H1 (cell line): ENCODE data around the gene MARK3. TPM values are rescaled to one million over a fixed set of nuclear protein-coding genes. Genes with fewer than 3 reads are reported as not detected.

Experiments
- CTCF ChIA-PET: fragments of 300-600 bp; sonication (Branson Sonifier 250); formaldehyde crosslinking; loops from one replicate; lab custom pipeline; 2021; ENCODE audit not compliant: partially characterized antibody; lab: Charles Lee
- POLR2A ChIA-PET: fragments of 300-600 bp; sonication (Branson Sonifier 250); formaldehyde crosslinking; loops from one replicate; lab custom pipeline; 2021; ENCODE audit warnings: inconsistent platforms; ENCODE audit not compliant: partially characterized antibody; lab: Charles Lee
- DNase-seq, 2 experiments: peaks; one replicate each; pipeline versions ENCODE4 v3.0.0 to v3.0.0-alpha.2; 2010 to 2022; ENCODE audit warnings: low spot score in 2 of 2, low read depth in 1 of 2, mixed read lengths in 1 of 2
- FAIRE-seq: peaks from 2 replicates; lab custom pipeline; 2011; peaks lifted over from hg19 to GRCh38; lab: Jason Lieb, UNC
- H2AFZ ChIP-seq: 2 replicates; pipeline ENCODE4 v1.8.1; 2012; ENCODE audit warnings: low read length, inconsistent platforms
- H2AK5ac ChIP-seq: 2 replicates; pipeline ENCODE4 v1.6.1; 2013; ENCODE audit warnings: low read depth, low read length
- H2BK120ac ChIP-seq: replicated peaks from 2 replicates; pipeline ENCODE3; 2013; ENCODE audit warnings: low read depth, low read length, inconsistent platforms
- H2BK12ac ChIP-seq: 2 replicates; pipeline ENCODE4 v1.6.1; 2013; ENCODE audit warnings: low read depth, low read length
- H2BK15ac ChIP-seq: 2 replicates; pipeline ENCODE4 v1.6.1; 2013; ENCODE audit warnings: low read length
- H2BK20ac ChIP-seq: 2 replicates; pipeline ENCODE4 v1.6.1; 2013; ENCODE audit warnings: low read length
- H2BK5ac ChIP-seq: 2 replicates; pipeline ENCODE4 v1.6.1; 2013; ENCODE audit warnings: low read depth, low read length
- H3K14ac ChIP-seq: 2 replicates; pipeline ENCODE4 v1.6.1; 2013; ENCODE audit warnings: inconsistent platforms; ENCODE audit not compliant: insufficient read length
- H3K18ac ChIP-seq: 2 replicates; pipeline ENCODE4 v1.6.1; 2013; ENCODE audit warnings: low read length; ENCODE audit errors: extremely low read depth
- H3K23ac ChIP-seq: 2 replicates; pipeline ENCODE4 v1.6.1; 2013; ENCODE audit warnings: inconsistent platforms; ENCODE audit not compliant: insufficient read length
- H3K23me2 ChIP-seq: 2 replicates; pipeline ENCODE4 v1.6.1; 2013; ENCODE audit warnings: low read depth, low read length
- H3K27ac ChIP-seq: 2 replicates; pipeline ENCODE4 v1.6.1; 2011; ENCODE audit warnings: low read depth, low read length, inconsistent platforms
- H3K27me3 ChIP-seq, 4 experiments: replicated peaks in 1 of 4; 1 replicate in 1 of 4; 2 replicates in 3 of 4; pipeline versions ENCODE4 v1.6.1 to v1.8.1; 2011 to 2013; ENCODE audit warnings: low read length in 3 of 4, mild to moderate bottlenecking in 3 of 4, inconsistent platforms in 2 of 4, mixed read lengths in 2 of 4, moderate library complexity in 1 of 4; ENCODE audit not compliant: control insufficient read depth in 3 of 4, insufficient read depth in 3 of 4; ENCODE audit errors: extremely low read depth in 1 of 4
- H3K36me3 ChIP-seq, 4 experiments: 2 replicates each; pipeline versions ENCODE4 v1.6.1 to v1.8.1; 2011 to 2013; ENCODE audit warnings: mild to moderate bottlenecking in 4 of 4, low read length in 3 of 4, moderate library complexity in 2 of 4, control low read depth in 1 of 4, inconsistent platforms in 1 of 4; ENCODE audit not compliant: insufficient read depth in 4 of 4, control insufficient read depth in 2 of 4
- H3K4ac ChIP-seq: replicated peaks from 2 replicates; pipeline ENCODE3; 2013; ENCODE audit warnings: low read length, low read depth, mixed read lengths, inconsistent platforms; ENCODE audit not compliant: insufficient read length
- H3K4me1 ChIP-seq, 4 experiments: replicated peaks in 1 of 4; 1 replicate in 1 of 4; 2 replicates in 3 of 4; pipeline versions ENCODE4 v1.6.1 to v1.8.1; 2011 to 2013; ENCODE audit warnings: low read length in 3 of 4, inconsistent platforms in 2 of 4, mixed read lengths in 1 of 4; ENCODE audit not compliant: insufficient read depth in 4 of 4, control insufficient read depth in 3 of 4
- H3K4me2 ChIP-seq, 2 experiments: 2 replicates each; pipeline versions ENCODE4 v1.6.1 to v1.8.1; 2011 to 2013; ENCODE audit warnings: low read depth in 2 of 2, low read length in 2 of 2, control low read depth in 1 of 2, inconsistent platforms in 1 of 2, mild to moderate bottlenecking in 1 of 2; ENCODE audit not compliant: insufficient read depth in 1 of 2
- H3K4me3 ChIP-seq, 4 experiments: fragments of 200-600, 300-600 bp in 1 of 4; sonication (generic), shearing (Covaris generic), sonication (Bioruptor Twin) in 1 of 4; 2 replicates each; pipeline versions ENCODE4 v1.5.1 to v1.8.1; 2011 to 2016; ENCODE audit warnings: low read length in 4 of 4, low read depth in 3 of 4, control low read depth in 2 of 4, inconsistent platforms in 2 of 4, mild to moderate bottlenecking in 2 of 4, mixed read lengths in 1 of 4, moderate library complexity in 1 of 4; ENCODE audit not compliant: insufficient read depth in 2 of 4; ENCODE audit errors: extremely low read depth in 1 of 4
- H3K56ac ChIP-seq: replicated peaks from 2 replicates; pipeline ENCODE3; 2013; ENCODE audit warnings: low read depth, mild to moderate bottlenecking, mixed read lengths, low read length, inconsistent platforms; ENCODE audit not compliant: insufficient read length
- H3K79me1 ChIP-seq: 2 replicates; pipeline ENCODE4 v1.6.1; 2013; ENCODE audit warnings: low read depth, low read length, control low read depth
- H3K79me2 ChIP-seq, 2 experiments: 2 replicates each; pipeline versions ENCODE4 v1.6.1 to v1.8.1; 2012 to 2013; ENCODE audit warnings: low read length in 2 of 2, mild to moderate bottlenecking in 2 of 2, inconsistent platforms in 1 of 2; ENCODE audit not compliant: insufficient read depth in 2 of 2, control insufficient read depth in 1 of 2
- H3K9ac ChIP-seq, 4 experiments: replicated peaks in 1 of 4; 1 replicate in 1 of 4; 2 replicates in 3 of 4; pipeline versions ENCODE4 v1.6.1 to v1.8.1; 2011 to 2013; ENCODE audit warnings: low read depth in 3 of 4, low read length in 3 of 4, control low read depth in 2 of 4, mild to moderate bottlenecking in 2 of 4, moderate library complexity in 2 of 4, inconsistent platforms in 1 of 4; ENCODE audit errors: extremely low read depth in 1 of 4
- H3K9me3 ChIP-seq, 2 experiments: 2 replicates each; pipeline versions ENCODE4 v1.6.1 to v1.8.1; 2012 to 2013; ENCODE audit warnings: mild to moderate bottlenecking in 2 of 2, moderate library complexity in 2 of 2, control low read depth in 1 of 2, inconsistent platforms in 1 of 2, low read depth in 1 of 2, low read length in 1 of 2, mixed read lengths in 1 of 2; ENCODE audit not compliant: insufficient read depth in 2 of 2
- H4K20me1 ChIP-seq, 2 experiments: replicated peaks in 1 of 2; 2 replicates each; pipeline versions ENCODE3 to v1.8.1; 2011 to 2013; ENCODE audit warnings: inconsistent platforms in 2 of 2, low read length in 2 of 2, mild to moderate bottlenecking in 1 of 2; ENCODE audit not compliant: insufficient read depth in 2 of 2, control insufficient read depth in 1 of 2
- H4K5ac ChIP-seq: 2 replicates; pipeline ENCODE4 v1.6.1; 2013; ENCODE audit warnings: low read length, low read depth, mixed read lengths, inconsistent platforms; ENCODE audit not compliant: insufficient read length
- H4K8ac ChIP-seq: 2 replicates; pipeline ENCODE4 v1.8.0; 2013; ENCODE audit warnings: mild to moderate bottlenecking, moderate library complexity, low read length, inconsistent platforms; ENCODE audit not compliant: insufficient read depth; ENCODE audit errors: extremely low read depth
- H4K91ac ChIP-seq: replicated peaks from 2 replicates; pipeline ENCODE3; 2013; ENCODE audit warnings: low read length, mixed read lengths, inconsistent platforms; ENCODE audit not compliant: insufficient read length
- CTBP2 ChIP-seq: IDR thresholded peaks from 2 replicates; pipeline ENCODE4 v1.7.0; 2011; ENCODE audit warnings: borderline replicate concordance, mild to moderate bottlenecking, moderate library complexity, mixed read lengths, low read length; ENCODE audit not compliant: insufficient read depth, insufficient read length
- EP300 ChIP-seq, 2 experiments: IDR thresholded peaks; 1 replicate in 1 of 2; 2 replicates in 1 of 2; pipeline ENCODE4 v1.6.1; 2011 to 2012; ENCODE audit warnings: low read depth in 2 of 2, low read length in 2 of 2, mild to moderate bottlenecking in 2 of 2, borderline replicate concordance in 1 of 2, inconsistent platforms in 1 of 2, moderate library complexity in 1 of 2
- HDAC6 ChIP-seq: IDR thresholded peaks from one replicate; pipeline ENCODE4 v1.7.1; 2012; ENCODE audit warnings: low read depth, mild to moderate bottlenecking, inconsistent platforms, low read length, moderate library complexity
- NRF1 ChIP-seq: IDR thresholded peaks from 2 replicates; pipeline ENCODE4 v1.6.1; 2011; ENCODE audit warnings: mild to moderate bottlenecking, low read depth, low read length, improper control_type of control experiment
- RBBP5 ChIP-seq: IDR thresholded peaks from 2 replicates; pipeline ENCODE4 v1.7.1; 2012; ENCODE audit warnings: low read depth, mild to moderate bottlenecking, inconsistent platforms, low read length, moderate library complexity, borderline replicate concordance
- SP2 ChIP-seq: IDR thresholded peaks from 2 replicates; pipeline ENCODE4 v1.6.1; 2012; ENCODE audit warnings: mild to moderate bottlenecking, low read length, inconsistent platforms
- ZNF274 ChIP-seq: IDR thresholded peaks from 2 replicates; pipeline ENCODE4 v1.7.0; 2012; ENCODE audit warnings: low read length, borderline replicate concordance; ENCODE audit errors: extremely low read depth
- WGBS, 2 experiments: shearing (Covaris generic) in 1 of 2; methylation state at CpG; one replicate each; pipeline versions ENCODE4 v1.1.6 to v1.1.7; 2013 to 2015; ENCODE audit warnings: low lambda C conversion rate in 2 of 2, mixed read lengths in 2 of 2, inconsistent platforms in 1 of 2, low coverage in 1 of 2, missing lambda C conversion rate in 1 of 2; ENCODE audit not compliant: insufficient replicate concordance in 2 of 2, insufficient coverage in 1 of 2, insufficient read length in 1 of 2; ENCODE audit errors: extremely low coverage in 1 of 2, missing lambda C conversion rate in 1 of 2; 5-methylcytosine and 5-hydroxymethylcytosine counted together
- polyA plus RNA-seq, 7 experiments: library from polyadenylated mRNA; depleted of rRNA in 3 of 7; stranded (reverse) in 5 of 7; unstranded in 2 of 7; fragments of >200 nt in 5 of 7; fragments of 200-250 nt in 2 of 7; gene quantifications; 1 replicate in 5 of 7; 2 replicates in 1 of 7; 4 replicates in 1 of 7; pipeline versions ENCODE4 v1.2.1 to v1.2.3, GENCODE V29; 2011 to 2013; ENCODE audit warnings: missing spikeins in 2 of 7, mixed read lengths in 2 of 7
- total RNA-seq: library from RNA; stranded (reverse); fragmentation: NEBNext Ultra II Directional; extraction: Animal tissue kit (Norgen Biotek cat#: 25700); gene quantifications from 2 replicates; pipeline ENCODE4 v1.2.1, GENCODE V29; 2021
- TF ChIP-seq, protein P1 (sequence below): IDR thresholded peaks from 2 replicates; pipeline ENCODE4 v1.6.1; 2012; ENCODE audit warnings: low read length, inconsistent platforms

Gene MARK3
- total and polyA plus RNA-seq, 2 of the 8 experiments (the other 6 are each of a cell fraction or from before 2014, with no cell fraction given) = 39.4 to 76.9 TPM

DNA sequence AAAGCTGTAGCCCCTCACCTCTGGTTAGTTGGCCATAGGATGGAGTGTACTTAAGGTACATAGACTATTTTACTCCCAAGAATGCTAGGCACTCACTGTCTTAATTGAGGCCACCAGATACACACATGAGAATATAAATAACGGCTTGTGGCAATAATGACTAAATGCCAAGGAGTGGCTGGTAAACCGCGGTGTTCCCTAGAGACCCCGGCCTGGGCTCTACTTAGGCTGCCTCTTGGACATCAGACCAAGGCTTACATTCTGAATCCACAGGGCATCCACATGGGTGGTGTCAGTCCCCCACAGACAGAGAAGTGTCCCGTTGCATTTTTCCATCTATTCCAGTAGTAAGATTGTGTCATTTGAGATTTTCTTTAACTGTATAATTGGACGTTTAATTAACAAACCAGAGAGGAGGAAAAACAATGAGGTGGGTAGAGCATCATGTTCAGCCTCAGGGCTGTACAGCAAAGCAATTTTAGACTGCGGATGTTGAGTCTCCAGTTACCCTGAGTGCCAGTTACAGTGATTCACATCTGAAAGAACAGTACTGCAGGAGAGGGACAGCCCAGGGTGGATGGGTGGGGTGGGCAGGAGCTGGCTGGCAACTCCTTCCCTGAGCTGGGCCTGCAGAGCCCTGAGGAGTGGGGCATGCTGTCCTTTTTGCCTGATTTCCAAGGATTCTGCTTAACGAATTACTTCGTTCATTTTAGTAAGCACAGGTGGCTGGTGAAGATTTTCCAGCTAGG lies 116.9 kb downstream of the MARK3 start:
- H3K4me1 ChIP-seq = no peaks in the 10 kb centered on the region
- H3K23ac ChIP-seq = no peak overlapping the region
- H4K8ac ChIP-seq = no peak overlapping the region
- no peak overlapping the region for H3K4ac ChIP-seq
- no peak overlapping the region for H3K56ac ChIP-seq
- 93% methylated on average over 9 of the region's 9 CpGs; no CpG with 5 or more reads in 1 of the 2 experiments for WGBS, 2 experiments
- no peaks in the 10 kb centered on the region for H3K23me2 ChIP-seq
- H3K9me3 ChIP-seq = no peaks in the 10 kb centered on the region
- H4K20me1 ChIP-seq = peaks cover 0 to 7% of the 10 kb centered on the region in 2 experiments
- H3K27me3 ChIP-seq = no peaks in the 10 kb centered on the region; a peak in 1 of 7 replicates
- no peak overlapping the region for H2BK15ac ChIP-seq
- H2AFZ ChIP-seq = no peak overlapping the region
- H4K91ac ChIP-seq = no peak overlapping the region
- H3K14ac ChIP-seq = no peak overlapping the region
- H3K36me3 ChIP-seq = peaks cover 15 to 33% (median 22%) of the 10 kb centered on the region in 4 experiments; a peak in 7 of 8 replicates
- H2BK120ac ChIP-seq = no peak overlapping the region
- DNase-seq = no peak
- 0 out of 4 replicates have a peak, but pooled peaks cover 0 to 2% of the 10 kb centered on the region in 2 experiments for H3K79me2 ChIP-seq
- CTCF ChIA-PET = interaction anchor here (0.9 to 31.3 kb wide), 8 partner anchors 9 to 427 kb away, joined by 3 to 921 read pairs (median 5); partner anchors contain the start of gene TRMT61A
- H3K4me2 ChIP-seq = no peak overlapping the region
- H3K9ac ChIP-seq = no peak overlapping the region
- H2BK12ac ChIP-seq = no peak overlapping the region
- H2BK5ac ChIP-seq = no peak overlapping the region
- no peaks in the 10 kb centered on the region for H3K79me1 ChIP-seq
- POLR2A ChIA-PET = interaction anchor here (1.0 to 6.9 kb wide), 2 partner anchors 15 to 161 kb away, joined by 3 to 29 read pairs; no protein-coding TSS in a partner anchor
- H3K18ac ChIP-seq = no peak overlapping the region
- no peak overlapping the region for H2BK20ac ChIP-seq
- FAIRE-seq = no peak
- H3K27ac ChIP-seq = no peak overlapping the region
- H4K5ac ChIP-seq = no peak overlapping the region
- H2AK5ac ChIP-seq = no peak overlapping the region
- no peak overlapping the region for H3K4me3 ChIP-seq
- TF ChIP-seq ZNF274 = no peak
- no peak for TF ChIP-seq EP300 (IDR thresholded peaks at IDR 0.05; ENCODE audit: borderline replicate concordance in 1 of 2, low read depth in 2 of 2, low read length in 2 of 2)
- no peak for TF ChIP-seq CTBP2
- TF ChIP-seq SP2 = no peak
- no peak for TF ChIP-seq HDAC6
- no peak for TF ChIP-seq NRF1
- no peak for TF ChIP-seq RBBP5
- TF ChIP-seq, protein P1, sequence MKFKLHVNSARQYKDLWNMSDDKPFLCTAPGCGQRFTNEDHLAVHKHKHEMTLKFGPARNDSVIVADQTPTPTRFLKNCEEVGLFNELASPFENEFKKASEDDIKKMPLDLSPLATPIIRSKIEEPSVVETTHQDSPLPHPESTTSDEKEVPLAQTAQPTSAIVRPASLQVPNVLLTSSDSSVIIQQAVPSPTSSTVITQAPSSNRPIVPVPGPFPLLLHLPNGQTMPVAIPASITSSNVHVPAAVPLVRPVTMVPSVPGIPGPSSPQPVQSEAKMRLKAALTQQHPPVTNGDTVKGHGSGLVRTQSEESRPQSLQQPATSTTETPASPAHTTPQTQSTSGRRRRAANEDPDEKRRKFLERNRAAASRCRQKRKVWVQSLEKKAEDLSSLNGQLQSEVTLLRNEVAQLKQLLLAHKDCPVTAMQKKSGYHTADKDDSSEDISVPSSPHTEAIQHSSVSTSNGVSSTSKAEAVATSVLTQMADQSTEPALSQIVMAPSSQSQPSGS = no peak
